WTC11 (cell line): ENCODE data around the gene C1orf232. TPM values are rescaled to one million over a fixed set of nuclear protein-coding genes. Genes with fewer than 3 reads are reported as not detected.

Experiments
- ATAC-seq: fragments of 200-7000 bp; cut with Tn5 transposase; 2 replicates; pipeline ENCODE4 v1.10.0; 2021; ENCODE audit warnings: mild to moderate bottlenecking, moderate library complexity
- CTCF ChIA-PET: fragments of 300-600 bp; sonication (Branson Sonifier 250); formaldehyde crosslinking; loops from one replicate; lab custom pipeline; 2021; ENCODE audit warnings: antibody characterized with exemption; lab: Charles Lee
- POLR2A ChIA-PET: fragments of 350-600 bp; sonication (Branson Sonifier 250); formaldehyde crosslinking; loops from one replicate; lab custom pipeline; 2021; ENCODE audit warnings: antibody characterized with exemption; lab: Charles Lee
- DNase-seq: peaks from one replicate; pipeline ENCODE4 v3.0.0; 2021; ENCODE audit warnings: low spot score
- H3K27ac Mint-ChIP-seq: 2 replicates; pipeline ENCODE4 v1.8.0; 2021; ENCODE audit warnings: mixed read lengths
- H3K27me3 Mint-ChIP-seq: 2 replicates; pipeline ENCODE4 v1.8.0; 2021; ENCODE audit warnings: low read depth, mild to moderate bottlenecking, moderate library complexity, mixed read lengths
- H3K36me3 Mint-ChIP-seq: 2 replicates; pipeline ENCODE4 v1.8.0; 2021; ENCODE audit warnings: mixed read lengths
- H3K4me1 Mint-ChIP-seq: 2 replicates; pipeline ENCODE4 v1.8.0; 2022; ENCODE audit warnings: mixed read lengths
- H3K4me3 Mint-ChIP-seq: 2 replicates; pipeline ENCODE4 v1.8.0; 2021; ENCODE audit warnings: mild to moderate bottlenecking, moderate library complexity, mixed read lengths
- H3K9me3 Mint-ChIP-seq: 2 replicates; pipeline ENCODE4 v1.8.0; 2021; ENCODE audit warnings: mixed read lengths
- ATF1 ChIP-seq: sonication (generic); formaldehyde crosslinking; IDR thresholded peaks from 2 replicates; pipeline ENCODE4 v1.8.1; 2023; ENCODE audit warnings: mild to moderate bottlenecking, moderate library complexity, missing genetic modification reagents
- CREB1 ChIP-seq: sonication (generic); formaldehyde crosslinking; IDR thresholded peaks from 2 replicates; pipeline ENCODE4 v1.8.0; 2023; ENCODE audit warnings: mild to moderate bottlenecking, missing genetic modification reagents
- CREM ChIP-seq: sonication (generic); formaldehyde crosslinking; IDR thresholded peaks from 2 replicates; pipeline ENCODE4 v1.8.1; 2022; ENCODE audit warnings: mild to moderate bottlenecking, missing genetic modification reagents, moderate library complexity
- EMX1 ChIP-seq: fragments of 250-450 bp; sonication (Bioruptor Pico); IDR thresholded peaks from 2 replicates; pipeline ENCODE4 v1.8.0; 2021; ENCODE audit warnings: mild to moderate bottlenecking
- FOXK1 ChIP-seq: sonication (generic); formaldehyde crosslinking; IDR thresholded peaks from 2 replicates; pipeline ENCODE4 v1.8.0; 2022; ENCODE audit warnings: mild to moderate bottlenecking, moderate library complexity, missing genetic modification reagents
- HMGA2 ChIP-seq: fragments of 250-450 bp; sonication (Bioruptor Pico); IDR thresholded peaks from 2 replicates; pipeline ENCODE4 v1.4.0; 2021; ENCODE audit warnings: mild to moderate bottlenecking, moderate library complexity
- IRF2 ChIP-seq: sonication (generic); formaldehyde crosslinking; IDR thresholded peaks from 2 replicates; pipeline ENCODE4 v1.8.0; 2022; ENCODE audit warnings: low read depth, missing genetic modification reagents, borderline replicate concordance
- NR3C1 ChIP-seq: sonication (generic); formaldehyde crosslinking; conservative IDR thresholded peaks from 2 replicates; pipeline ENCODE4 v1.8.1; 2023; ENCODE audit warnings: low read depth, mild to moderate bottlenecking, missing genetic modification reagents
- SMAD3 ChIP-seq: sonication (generic); formaldehyde crosslinking; IDR thresholded peaks from 2 replicates; pipeline ENCODE4 v1.8.0; 2022; ENCODE audit warnings: missing genetic modification reagents, mild to moderate bottlenecking, borderline replicate concordance
- SP1 ChIP-seq: sonication (generic); formaldehyde crosslinking; conservative IDR thresholded peaks from 2 replicates; pipeline ENCODE4 v1.8.1; 2022; ENCODE audit warnings: missing genetic modification reagents
- TEAD1 ChIP-seq: sonication (generic); formaldehyde crosslinking; IDR thresholded peaks from 2 replicates; pipeline ENCODE4 v1.8.0; 2022; ENCODE audit warnings: mild to moderate bottlenecking, missing genetic modification reagents
- TEAD4 ChIP-seq: sonication (generic); formaldehyde crosslinking; IDR thresholded peaks from 2 replicates; pipeline ENCODE4 v1.8.0; 2022; ENCODE audit warnings: mild to moderate bottlenecking, missing genetic modification reagents
- TP53 ChIP-seq: sonication (generic); formaldehyde crosslinking; IDR thresholded peaks from 2 replicates; pipeline ENCODE4 v1.8.1; 2023; ENCODE audit warnings: mild to moderate bottlenecking, missing genetic modification reagents
- ZNF138 ChIP-seq: sonication (generic); formaldehyde crosslinking; conservative IDR thresholded peaks from 2 replicates; pipeline ENCODE4 v1.8.1; 2022; ENCODE audit warnings: mild to moderate bottlenecking, moderate library complexity, missing genetic modification reagents
- ZNF317 ChIP-seq: sonication (generic); formaldehyde crosslinking; IDR thresholded peaks from 2 replicates; pipeline ENCODE4 v1.8.1; 2023; ENCODE audit warnings: low read depth, mild to moderate bottlenecking, moderate library complexity, missing genetic modification reagents, borderline replicate concordance
- ZNF671 ChIP-seq: fragments of 250-450 bp; sonication (Bioruptor Pico); IDR thresholded peaks from 2 replicates; pipeline ENCODE4 v1.8.0; 2021; ENCODE audit warnings: mild to moderate bottlenecking
- total RNA-seq: library from RNA; stranded (reverse); gene quantifications from 3 replicates; pipeline ENCODE4 v1.2.3, GENCODE V29; 2021
- TF ChIP-seq, protein P1 (sequence below): sonication (generic); formaldehyde crosslinking; IDR thresholded peaks from 2 replicates; pipeline ENCODE4 v1.8.1; 2022; ENCODE audit warnings: mild to moderate bottlenecking, moderate library complexity, missing genetic modification reagents
- TF ChIP-seq, protein P2 (sequence below): fragments of 250-450 bp; sonication (Bioruptor Pico); IDR thresholded peaks from 2 replicates; pipeline ENCODE4 v1.9.0; 2021; ENCODE audit warnings: mild to moderate bottlenecking
- TF ChIP-seq, protein P3 (sequence below): fragments of 250-450 bp; sonication (Bioruptor Pico); IDR thresholded peaks from 2 replicates; pipeline ENCODE4 v1.9.0; 2021; ENCODE audit warnings: mild to moderate bottlenecking, borderline replicate concordance
- TF ChIP-seq, protein P4 (sequence below): sonication (generic); formaldehyde crosslinking; IDR thresholded peaks from 2 replicates; pipeline ENCODE4 v1.8.0; 2023; ENCODE audit warnings: missing genetic modification reagents
- TF ChIP-seq, protein P5 (sequence below): sonication (generic); formaldehyde crosslinking; conservative IDR thresholded peaks from 2 replicates; pipeline ENCODE4 v1.8.1; 2022; ENCODE audit warnings: mild to moderate bottlenecking, missing genetic modification reagents
- TF ChIP-seq, protein P6 (sequence below): fragments of 250-450 bp; sonication (Bioruptor Pico); IDR thresholded peaks from 2 replicates; pipeline ENCODE4 v1.8.0; 2021; ENCODE audit warnings: mild to moderate bottlenecking
- TF ChIP-seq, protein P7 (sequence below): fragments of 250-450 bp; sonication (Bioruptor Pico); conservative IDR thresholded peaks from 2 replicates; pipeline ENCODE4 v1.9.0; 2021; ENCODE audit warnings: mild to moderate bottlenecking
- TF ChIP-seq, protein P8 (sequence below): fragments of 250-450 bp; sonication (Bioruptor Pico); IDR thresholded peaks from 2 replicates; pipeline ENCODE4 v2.1.2; 2022; ENCODE audit warnings: mild to moderate bottlenecking, moderate library complexity

Gene C1orf232
- total RNA-seq, 1 experiment from 2014 or later: not detected

DNA sequence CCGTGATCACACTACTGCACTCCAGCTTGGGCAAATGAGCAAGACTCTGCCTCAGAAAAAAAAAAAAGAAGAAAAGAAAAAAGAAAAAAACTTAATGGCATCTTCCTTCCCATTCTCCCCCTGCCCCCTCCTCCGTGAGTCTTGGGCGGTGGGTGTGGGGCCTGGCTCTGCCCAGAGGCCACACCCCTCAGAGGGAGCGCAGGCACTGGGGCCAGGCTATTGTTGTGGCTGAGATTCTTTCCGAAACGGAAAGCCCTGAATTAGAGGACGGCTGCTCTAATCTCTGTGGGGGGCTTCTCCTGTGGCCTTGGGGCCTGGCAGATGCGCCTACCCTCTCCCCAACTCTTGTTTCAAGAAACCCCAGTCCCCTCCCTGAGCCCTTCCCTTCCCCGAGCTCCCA is 14.0 kb downstream of the C1orf232 start:
- Mint-ChIP-seq H3K4me1 (peaks cover 56% of the 10 kb centered on the region), H3K27me3 (peaks cover 97% of the 10 kb centered on the region)
- POLR2A ChIA-PET: interaction anchor here (0.7 to 1.3 kb wide), 3 partner anchors 9 to 42 kb away, joined by 3 to 4 read pairs (median 3); partner anchors contain the start of gene ZNF593OS

DNA sequence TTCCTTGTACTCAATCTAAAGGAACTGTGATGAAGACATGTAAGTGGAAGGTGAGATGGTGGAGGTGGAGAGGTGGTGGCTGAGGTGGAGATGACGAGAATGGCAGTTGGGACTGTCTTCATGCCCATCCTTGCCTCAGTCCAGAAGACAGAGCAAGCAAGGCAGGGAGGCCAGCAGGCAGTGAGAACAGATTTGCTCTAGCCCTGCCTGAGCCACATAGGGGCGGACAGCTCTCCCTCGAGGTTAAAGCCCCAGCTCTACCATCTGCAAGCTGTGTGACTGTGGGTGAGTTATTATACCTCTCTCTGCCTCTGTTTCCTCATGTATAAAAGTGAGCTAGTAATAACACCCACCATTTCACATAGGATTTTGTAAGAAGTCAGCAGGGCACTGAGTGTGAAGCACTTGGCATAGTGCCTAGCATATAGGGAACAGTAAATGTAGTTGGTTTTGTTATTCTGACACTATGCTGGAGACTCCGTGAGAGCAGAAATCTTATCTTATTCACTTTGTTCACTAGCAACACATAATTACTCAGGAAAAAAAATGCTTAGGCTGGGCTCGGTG is 14.7 kb downstream of the C1orf232 start:
- ATAC-seq (no peak), DNase-seq (no peak)
- Mint-ChIP-seq H3K9me3 (no peaks in the 10 kb centered on the region), H3K4me1 (peaks cover 49% of the 10 kb centered on the region), H3K27ac (no peak overlapping the region), H3K27me3 (peaks cover 94% of the 10 kb centered on the region), H3K4me3 (no peak overlapping the region), H3K36me3 (no peaks in the 10 kb centered on the region)
- CTCF ChIA-PET: interaction anchor here (0.7 to 4.8 kb wide), 5 partner anchors 9 to 118 kb away, joined by 3 to 65 read pairs (median 20); partner anchors contain the start of genes CATSPER4, CEP85 and ZNF593
- POLR2A ChIA-PET: no interaction called here
- TF ChIP-seq ATF1 (CRISPR knock-in tag) (no peak), ZNF317 (CRISPR knock-in tag) (no peak), ZNF138 (CRISPR knock-in tag) (no peak), HMGA2 (CRISPR knock-in tag) (no peak), SMAD3 (CRISPR knock-in tag) (no peak), TEAD1 (CRISPR knock-in tag) (no peak), CREM (CRISPR knock-in tag) (no peak), ZNF671 (no peak), SP1 (no peak), NR3C1 (CRISPR knock-in tag) (no peak), TEAD4 (CRISPR knock-in tag) (no peak)
- TF ChIP-seq, protein P1, sequence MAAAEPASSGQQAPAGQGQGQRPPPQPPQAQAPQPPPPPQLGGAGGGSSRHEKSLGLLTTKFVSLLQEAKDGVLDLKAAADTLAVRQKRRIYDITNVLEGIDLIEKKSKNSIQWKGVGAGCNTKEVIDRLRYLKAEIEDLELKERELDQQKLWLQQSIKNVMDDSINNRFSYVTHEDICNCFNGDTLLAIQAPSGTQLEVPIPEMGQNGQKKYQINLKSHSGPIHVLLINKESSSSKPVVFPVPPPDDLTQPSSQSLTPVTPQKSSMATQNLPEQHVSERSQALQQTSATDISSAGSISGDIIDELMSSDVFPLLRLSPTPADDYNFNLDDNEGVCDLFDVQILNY (CRISPR knock-in tag): no peak
- TF ChIP-seq, protein P2, sequence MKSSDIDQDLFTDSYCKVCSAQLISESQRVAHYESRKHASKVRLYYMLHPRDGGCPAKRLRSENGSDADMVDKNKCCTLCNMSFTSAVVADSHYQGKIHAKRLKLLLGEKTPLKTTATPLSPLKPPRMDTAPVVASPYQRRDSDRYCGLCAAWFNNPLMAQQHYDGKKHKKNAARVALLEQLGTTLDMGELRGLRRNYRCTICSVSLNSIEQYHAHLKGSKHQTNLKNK (CRISPR knock-in tag): no peak
- TF ChIP-seq, protein P3, sequence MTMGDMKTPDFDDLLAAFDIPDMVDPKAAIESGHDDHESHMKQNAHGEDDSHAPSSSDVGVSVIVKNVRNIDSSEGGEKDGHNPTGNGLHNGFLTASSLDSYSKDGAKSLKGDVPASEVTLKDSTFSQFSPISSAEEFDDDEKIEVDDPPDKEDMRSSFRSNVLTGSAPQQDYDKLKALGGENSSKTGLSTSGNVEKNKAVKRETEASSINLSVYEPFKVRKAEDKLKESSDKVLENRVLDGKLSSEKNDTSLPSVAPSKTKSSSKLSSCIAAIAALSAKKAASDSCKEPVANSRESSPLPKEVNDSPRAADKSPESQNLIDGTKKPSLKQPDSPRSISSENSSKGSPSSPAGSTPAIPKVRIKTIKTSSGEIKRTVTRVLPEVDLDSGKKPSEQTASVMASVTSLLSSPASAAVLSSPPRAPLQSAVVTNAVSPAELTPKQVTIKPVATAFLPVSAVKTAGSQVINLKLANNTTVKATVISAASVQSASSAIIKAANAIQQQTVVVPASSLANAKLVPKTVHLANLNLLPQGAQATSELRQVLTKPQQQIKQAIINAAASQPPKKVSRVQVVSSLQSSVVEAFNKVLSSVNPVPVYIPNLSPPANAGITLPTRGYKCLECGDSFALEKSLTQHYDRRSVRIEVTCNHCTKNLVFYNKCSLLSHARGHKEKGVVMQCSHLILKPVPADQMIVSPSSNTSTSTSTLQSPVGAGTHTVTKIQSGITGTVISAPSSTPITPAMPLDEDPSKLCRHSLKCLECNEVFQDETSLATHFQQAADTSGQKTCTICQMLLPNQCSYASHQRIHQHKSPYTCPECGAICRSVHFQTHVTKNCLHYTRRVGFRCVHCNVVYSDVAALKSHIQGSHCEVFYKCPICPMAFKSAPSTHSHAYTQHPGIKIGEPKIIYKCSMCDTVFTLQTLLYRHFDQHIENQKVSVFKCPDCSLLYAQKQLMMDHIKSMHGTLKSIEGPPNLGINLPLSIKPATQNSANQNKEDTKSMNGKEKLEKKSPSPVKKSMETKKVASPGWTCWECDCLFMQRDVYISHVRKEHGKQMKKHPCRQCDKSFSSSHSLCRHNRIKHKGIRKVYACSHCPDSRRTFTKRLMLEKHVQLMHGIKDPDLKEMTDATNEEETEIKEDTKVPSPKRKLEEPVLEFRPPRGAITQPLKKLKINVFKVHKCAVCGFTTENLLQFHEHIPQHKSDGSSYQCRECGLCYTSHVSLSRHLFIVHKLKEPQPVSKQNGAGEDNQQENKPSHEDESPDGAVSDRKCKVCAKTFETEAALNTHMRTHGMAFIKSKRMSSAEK (CRISPR knock-in tag): no peak
- TF ChIP-seq, protein P4, sequence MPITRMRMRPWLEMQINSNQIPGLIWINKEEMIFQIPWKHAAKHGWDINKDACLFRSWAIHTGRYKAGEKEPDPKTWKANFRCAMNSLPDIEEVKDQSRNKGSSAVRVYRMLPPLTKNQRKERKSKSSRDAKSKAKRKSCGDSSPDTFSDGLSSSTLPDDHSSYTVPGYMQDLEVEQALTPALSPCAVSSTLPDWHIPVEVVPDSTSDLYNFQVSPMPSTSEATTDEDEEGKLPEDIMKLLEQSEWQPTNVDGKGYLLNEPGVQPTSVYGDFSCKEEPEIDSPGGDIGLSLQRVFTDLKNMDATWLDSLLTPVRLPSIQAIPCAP (CRISPR knock-in tag): no peak
- TF ChIP-seq, protein P5, sequence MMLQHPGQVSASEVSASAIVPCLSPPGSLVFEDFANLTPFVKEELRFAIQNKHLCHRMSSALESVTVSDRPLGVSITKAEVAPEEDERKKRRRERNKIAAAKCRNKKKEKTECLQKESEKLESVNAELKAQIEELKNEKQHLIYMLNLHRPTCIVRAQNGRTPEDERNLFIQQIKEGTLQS (CRISPR knock-in tag): no peak
- TF ChIP-seq, protein P6, sequence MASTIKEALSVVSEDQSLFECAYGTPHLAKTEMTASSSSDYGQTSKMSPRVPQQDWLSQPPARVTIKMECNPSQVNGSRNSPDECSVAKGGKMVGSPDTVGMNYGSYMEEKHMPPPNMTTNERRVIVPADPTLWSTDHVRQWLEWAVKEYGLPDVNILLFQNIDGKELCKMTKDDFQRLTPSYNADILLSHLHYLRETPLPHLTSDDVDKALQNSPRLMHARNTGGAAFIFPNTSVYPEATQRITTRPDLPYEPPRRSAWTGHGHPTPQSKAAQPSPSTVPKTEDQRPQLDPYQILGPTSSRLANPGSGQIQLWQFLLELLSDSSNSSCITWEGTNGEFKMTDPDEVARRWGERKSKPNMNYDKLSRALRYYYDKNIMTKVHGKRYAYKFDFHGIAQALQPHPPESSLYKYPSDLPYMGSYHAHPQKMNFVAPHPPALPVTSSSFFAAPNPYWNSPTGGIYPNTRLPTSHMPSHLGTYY (CRISPR knock-in tag): no peak
- TF ChIP-seq, protein P7, sequence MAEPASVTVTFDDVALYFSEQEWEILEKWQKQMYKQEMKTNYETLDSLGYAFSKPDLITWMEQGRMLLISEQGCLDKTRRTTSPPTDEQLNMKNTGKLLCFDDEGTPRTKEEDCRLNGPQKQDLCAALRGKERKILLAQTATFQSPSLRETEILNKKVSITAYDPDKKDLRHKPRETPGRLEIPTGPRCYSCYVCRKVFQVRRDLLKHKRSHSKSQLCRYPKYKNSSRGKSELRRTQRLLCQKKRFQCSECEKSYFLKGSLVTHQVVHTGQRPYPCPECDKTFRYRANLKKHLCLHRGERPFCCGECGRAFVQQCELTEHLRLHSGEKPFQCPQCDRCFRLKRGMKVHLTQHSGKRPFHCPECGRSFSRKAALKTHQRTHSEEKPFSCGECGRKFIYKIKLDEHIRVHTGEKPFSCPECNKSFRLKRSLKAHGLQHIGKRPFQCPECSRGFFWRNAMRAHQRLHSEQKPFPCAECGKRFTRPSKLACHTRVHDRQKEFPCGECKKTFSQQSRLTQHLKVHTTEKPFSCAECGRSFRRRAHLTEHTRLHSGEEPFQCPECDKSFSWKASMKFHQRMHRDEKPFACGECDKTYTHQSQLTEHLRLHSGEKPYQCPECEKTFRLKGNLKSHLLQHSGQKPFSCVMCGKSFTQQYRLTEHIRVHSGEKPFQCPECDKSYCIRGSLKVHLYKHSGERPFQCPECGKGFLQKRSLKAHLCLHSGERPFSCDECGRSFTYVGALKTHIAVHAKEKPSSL: no peak

More for the DNA sequence above, 14.0 kb downstream of the C1orf232 start:
- ATAC-seq: peak; percentile 72
- H3K9me3 Mint-ChIP-seq: no peaks in the 10 kb centered on the region
- no peak overlapping the region for H3K27ac Mint-ChIP-seq
- peak; percentile 50; the same call in 1 of the 2 replicates for TF ChIP-seq FOXK1
- TF ChIP-seq SP1: peak; percentile 36; the same call in 1 of the 2 replicates
- TF ChIP-seq EMX1 (CRISPR knock-in tag): no peak
- no peak for TF ChIP-seq TP53 (CRISPR knock-in tag)
- TF ChIP-seq CREB1 (CRISPR knock-in tag): no peak
- no peak for TF ChIP-seq IRF2 (CRISPR knock-in tag)
- TF ChIP-seq, protein P8, sequence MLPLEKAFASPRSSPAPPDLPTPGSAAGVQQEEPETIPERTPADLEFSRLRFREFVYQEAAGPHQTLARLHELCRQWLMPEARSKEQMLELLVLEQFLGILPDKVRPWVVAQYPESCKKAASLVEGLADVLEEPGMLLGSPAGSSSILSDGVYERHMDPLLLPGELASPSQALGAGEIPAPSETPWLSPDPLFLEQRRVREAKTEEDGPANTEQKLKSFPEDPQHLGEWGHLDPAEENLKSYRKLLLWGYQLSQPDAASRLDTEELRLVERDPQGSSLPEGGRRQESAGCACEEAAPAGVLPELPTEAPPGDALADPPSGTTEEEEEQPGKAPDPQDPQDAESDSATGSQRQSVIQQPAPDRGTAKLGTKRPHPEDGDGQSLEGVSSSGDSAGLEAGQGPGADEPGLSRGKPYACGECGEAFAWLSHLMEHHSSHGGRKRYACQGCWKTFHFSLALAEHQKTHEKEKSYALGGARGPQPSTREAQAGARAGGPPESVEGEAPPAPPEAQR: no peak
- no peak for TF ChIP-seq TEAD1 (CRISPR knock-in tag)
- TF ChIP-seq, all 79 proteins: peak for 2
- Mint-ChIP-seq H3K4me3 (peak overlapping the region; percentile 61), H3K36me3 (no peaks in the 10 kb centered on the region)
- peak; percentile 80 for DNase-seq
- CTCF ChIA-PET: interaction anchor here (1.2 to 4.8 kb wide), 7 partner anchors 10 to 125 kb away, joined by 4 to 65 read pairs (median 7); partner anchors contain the start of genes CATSPER4, CEP85 and ZNF593
